ENCODE data around the gene NCOA6.

DNA sequence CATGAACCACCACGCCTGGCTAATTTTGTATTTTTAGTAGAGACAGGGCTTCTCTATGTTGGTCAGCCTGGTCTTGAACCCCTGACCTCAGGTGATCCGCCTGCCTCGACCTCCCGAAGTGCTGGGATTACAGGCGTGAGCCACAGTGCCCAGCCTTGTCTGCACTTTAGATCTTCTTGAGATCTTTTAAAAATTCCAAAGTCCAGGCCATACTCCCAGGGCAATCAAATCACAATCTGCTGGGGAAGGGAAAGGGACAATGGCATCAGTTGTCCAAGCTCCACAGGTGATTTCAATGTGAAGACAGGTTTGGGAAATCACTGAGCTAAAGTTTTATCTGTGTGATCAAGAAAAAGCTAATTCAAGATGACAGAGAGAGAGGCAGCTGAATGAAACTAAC, 16.9 kb downstream of the NCOA6 start:
- TF ChIP-seq, protein P1, sequence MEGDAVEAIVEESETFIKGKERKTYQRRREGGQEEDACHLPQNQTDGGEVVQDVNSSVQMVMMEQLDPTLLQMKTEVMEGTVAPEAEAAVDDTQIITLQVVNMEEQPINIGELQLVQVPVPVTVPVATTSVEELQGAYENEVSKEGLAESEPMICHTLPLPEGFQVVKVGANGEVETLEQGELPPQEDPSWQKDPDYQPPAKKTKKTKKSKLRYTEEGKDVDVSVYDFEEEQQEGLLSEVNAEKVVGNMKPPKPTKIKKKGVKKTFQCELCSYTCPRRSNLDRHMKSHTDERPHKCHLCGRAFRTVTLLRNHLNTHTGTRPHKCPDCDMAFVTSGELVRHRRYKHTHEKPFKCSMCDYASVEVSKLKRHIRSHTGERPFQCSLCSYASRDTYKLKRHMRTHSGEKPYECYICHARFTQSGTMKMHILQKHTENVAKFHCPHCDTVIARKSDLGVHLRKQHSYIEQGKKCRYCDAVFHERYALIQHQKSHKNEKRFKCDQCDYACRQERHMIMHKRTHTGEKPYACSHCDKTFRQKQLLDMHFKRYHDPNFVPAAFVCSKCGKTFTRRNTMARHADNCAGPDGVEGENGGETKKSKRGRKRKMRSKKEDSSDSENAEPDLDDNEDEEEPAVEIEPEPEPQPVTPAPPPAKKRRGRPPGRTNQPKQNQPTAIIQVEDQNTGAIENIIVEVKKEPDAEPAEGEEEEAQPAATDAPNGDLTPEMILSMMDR (IDR thresholded peaks at IDR 0.05; ENCODE audit: insufficient read depth, low read depth, low read length) = no peak
- no peak for TF ChIP-seq EZH2 (IDR thresholded peaks at IDR 0.05; ENCODE audit: insufficient read depth, low read length)
